HG02870 (cell line): ENCODE data around the gene OSBPL1A.

Source experiments
- ATAC-seq: cut with Tn5 transposase; IDR thresholded peaks from one replicate; pipeline ENCODE4 v1.9.1; 2021; ENCODE audit warnings: mild to moderate bottlenecking, moderate library complexity; ENCODE audit not compliant: unreplicated experiment

Gene OSBPL1A

GRCh38 chr18:24397694-24398368 lies at the start of gene OSBPL1A:
Gene OSBPL1A, minus strand, starts transcription at chr18:24397824. Its CDS starts 20,291 bp downstream, at chr18:24377533.
- no peak for ATAC-seq

- ATAC-seq: no peak
Measured at GRCh38 chr18:24446953-24447538, 49.4 kb upstream of the OSBPL1A start.

GRCh38 chr18:24446453-24446852 lies 48.8 kb upstream of the OSBPL1A start:
- ATAC-seq: no peak

- ATAC-seq: peak; percentile 52
Measured at GRCh38 chr18:24443870-24444269, 46.2 kb upstream of the OSBPL1A start.

GRCh38 chr18:24436939-24437338 lies 39.3 kb upstream of the OSBPL1A start:
- no peak for ATAC-seq

- no peak for ATAC-seq
Measured at GRCh38 chr18:24432618-24433017, 35.0 kb upstream of the OSBPL1A start.

GRCh38 chr18:24429188-24429587 lies 31.6 kb upstream of the OSBPL1A start:
- no peak for ATAC-seq

- no peak for ATAC-seq
Measured at GRCh38 chr18:24428709-24429108, 31.1 kb upstream of the OSBPL1A start.

GRCh38 chr18:24427484-24427883 lies 29.9 kb upstream of the OSBPL1A start:
- ATAC-seq: no peak

- peak; percentile 91 for ATAC-seq
Measured at GRCh38 chr18:24426398-24427294, 29.0 kb upstream of the OSBPL1A start, which contains the start of gene IMPACT. Gene IMPACT, plus strand, starts transcription at chr18:24426670. Its CDS starts 87 bp downstream, at chr18:24426757.

GRCh38 chr18:24426073-24426397 lies 28.4 kb upstream of the OSBPL1A start:
- ATAC-seq: no peak

GRCh38 chr18:24421831-24422230 lies 24.2 kb upstream of the OSBPL1A start:
- no peak for ATAC-seq

- no peak for ATAC-seq
Measured at GRCh38 chr18:24420551-24420950, 22.9 kb upstream of the OSBPL1A start.

- no peak for ATAC-seq
Measured at GRCh38 chr18:24417480-24417879, 19.9 kb upstream of the OSBPL1A start.

GRCh38 chr18:24414349-24415003 lies 16.9 kb upstream of the OSBPL1A start:
- ATAC-seq: peak; percentile 77

GRCh38 chr18:24413148-24413547 lies 15.5 kb upstream of the OSBPL1A start:
- no peak for ATAC-seq

GRCh38 chr18:24408496-24408895 lies 10.9 kb upstream of the OSBPL1A start:
- no peak for ATAC-seq

- no peak for ATAC-seq
Measured at GRCh38 chr18:24404591-24404990, 7.0 kb upstream of the OSBPL1A start.

- no peak for ATAC-seq
Measured at GRCh38 chr18:24403076-24403475, 5.5 kb upstream of the OSBPL1A start.

- ATAC-seq: no peak
Measured at GRCh38 chr18:24402209-24402785, 4.7 kb upstream of the OSBPL1A start.

GRCh38 chr18:24400587-24400986 lies 3.0 kb upstream of the OSBPL1A start:
- no peak for ATAC-seq
